Skeletal muscle tissue (tissue), 4 donors: ENCODE results near the gene TFEB. TPM values are rescaled to one million over a fixed set of nuclear protein-coding genes. Genes with fewer than 3 reads are reported as not detected.

Source experiments
- H3K27ac ChIP-seq: one replicate; pipeline ENCODE4 v1.7.0; 2013; ENCODE audit warnings: mild to moderate bottlenecking, low read depth, low read length, inconsistent platforms
- H3K27me3 ChIP-seq, 3 donors: one replicate each; pipeline ENCODE4 v1.7.0; 2013; ENCODE audit warnings: low read length in 3 of 3; ENCODE audit not compliant: control insufficient read depth in 3 of 3, insufficient read depth in 3 of 3
- H3K36me3 ChIP-seq, 3 donors: one replicate each; pipeline ENCODE4 v1.7.0; 2013; ENCODE audit warnings: low read length in 3 of 3; ENCODE audit not compliant: control insufficient read depth in 3 of 3, insufficient read depth in 3 of 3
- H3K4me1 ChIP-seq, 3 donors: one replicate each; pipeline ENCODE4 v1.7.0; 2013; ENCODE audit warnings: low read length in 3 of 3, mild to moderate bottlenecking in 3 of 3; ENCODE audit not compliant: control insufficient read depth in 3 of 3, insufficient read depth in 3 of 3
- H3K4me3 ChIP-seq, 3 donors: one replicate each; pipeline ENCODE4 v1.7.0; 2013; ENCODE audit warnings: low read length in 3 of 3
- H3K9ac ChIP-seq, 3 donors: one replicate each; pipeline ENCODE4 v1.7.0; 2013; ENCODE audit warnings: low read length in 3 of 3, mild to moderate bottlenecking in 3 of 3, moderate library complexity in 2 of 3, low read depth in 1 of 3
- H3K9me3 ChIP-seq, 3 donors: one replicate each; pipeline ENCODE4 v1.7.0; 2013; ENCODE audit warnings: low read length in 3 of 3; ENCODE audit not compliant: control insufficient read depth in 3 of 3
- total RNA-seq: library from RNA; depleted of rRNA; stranded (reverse); fragments of >200 nt; gene quantifications from one replicate; pipeline ENCODE4 v1.2.3, GENCODE V29; 2014
- donor health status: Osteomylitis.

Gene TFEB
- total RNA-seq, 1 donor from 2014 or later: 7.8 TPM

DNA sequence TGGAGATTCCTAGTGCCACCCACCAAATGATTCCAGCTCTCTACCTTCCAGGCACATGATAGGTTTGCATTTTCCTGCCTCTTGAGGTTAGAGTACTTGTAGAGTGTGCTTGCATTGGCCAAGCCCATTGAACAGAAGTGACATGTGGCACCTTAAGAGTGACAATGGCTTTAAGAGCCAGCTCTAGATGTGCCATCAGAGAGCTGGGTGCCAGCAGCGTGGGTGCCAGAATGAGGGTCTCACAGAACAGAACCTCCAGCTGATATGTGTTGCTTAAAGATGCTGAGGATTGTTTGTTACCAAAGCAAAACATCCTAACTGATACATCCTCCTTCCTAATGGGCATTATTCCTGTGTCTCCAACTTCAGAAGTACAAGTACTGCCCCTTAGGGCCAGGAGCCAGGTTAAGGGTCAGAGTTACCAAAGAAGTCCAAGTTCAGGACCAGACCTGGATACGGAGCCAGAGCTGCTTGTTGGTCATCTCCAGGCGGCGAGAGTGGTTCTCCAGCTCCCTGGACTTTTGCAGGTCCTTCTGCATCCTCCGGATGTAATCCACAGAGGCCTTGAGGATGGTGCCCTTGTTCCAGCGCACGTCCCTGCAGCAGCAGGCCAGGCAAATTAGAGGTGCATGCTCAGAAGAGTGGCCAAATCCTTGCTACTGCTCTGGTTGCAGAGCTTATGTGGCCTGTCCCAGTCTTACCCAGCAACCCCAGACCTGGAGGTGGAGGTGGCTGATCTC, 49.6 kb downstream of the TFEB start:
- Histone ChIP-seq H3K4me1 (peaks cover 34 to 48% (median 35%) of the 10 kb centered on the region in 3 donors), H3K9ac (no peak overlapping the region), H3K36me3 (peaks cover 41 to 48% (median 45%) of the 10 kb centered on the region in 3 donors), H3K4me3 (no peak overlapping the region), H3K27ac (no peak overlapping the region), H3K9me3 (no peaks in the 10 kb centered on the region), H3K27me3 (no peaks in the 10 kb centered on the region)

DNA sequence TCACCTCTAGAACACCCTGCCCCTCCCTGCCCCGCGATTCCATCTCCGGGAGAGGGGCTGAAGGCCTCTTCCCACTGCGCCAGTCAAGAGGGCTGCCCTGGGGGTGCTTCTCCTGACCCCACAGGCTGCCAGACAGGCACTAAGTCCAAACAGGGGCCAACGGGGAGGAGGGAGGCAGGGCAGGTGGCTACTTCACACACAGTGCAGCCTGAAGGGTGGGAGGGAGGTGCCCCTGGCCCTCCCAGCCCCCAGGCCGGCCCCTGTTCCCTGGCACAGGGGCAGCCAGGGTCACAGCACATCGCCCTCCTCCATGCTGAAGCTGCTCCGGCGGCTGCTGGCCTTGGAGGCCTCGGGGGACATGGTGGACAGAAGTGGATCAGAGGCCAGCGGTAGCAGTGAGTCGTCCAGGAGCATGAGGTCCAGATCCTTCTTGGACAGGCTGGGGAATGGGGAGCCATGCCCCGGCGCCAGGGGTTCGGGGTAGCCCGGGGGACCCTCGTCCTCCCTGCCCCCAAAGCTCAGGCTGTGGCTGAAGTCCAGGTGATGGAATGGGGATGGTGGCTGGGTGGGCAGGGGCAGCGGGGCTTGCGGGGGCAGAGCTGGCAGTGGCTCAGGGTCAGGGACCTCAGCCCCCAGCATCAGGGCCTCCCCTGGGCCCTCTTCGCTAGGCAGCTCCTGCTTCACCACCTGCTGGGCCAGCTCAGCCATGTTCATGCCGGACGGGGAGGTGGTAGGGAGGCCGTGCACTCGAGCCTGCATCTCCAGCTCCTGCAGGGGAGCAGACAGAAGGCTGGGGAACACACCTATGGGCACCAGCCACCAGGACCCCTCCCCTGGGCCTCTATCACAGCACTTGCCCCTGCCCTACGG, 50.9 kb downstream of the TFEB start:
- H3K36me3 ChIP-seq: peaks cover 35 to 42% (median 36%) of the 10 kb centered on the region in 3 donors
- no peak overlapping the region for H3K27ac ChIP-seq
- no peak overlapping the region for H3K4me3 ChIP-seq
- H3K4me1 ChIP-seq: peaks cover 27 to 37% (median 28%) of the 10 kb centered on the region in 3 donors
- H3K9me3 ChIP-seq: no peaks in the 10 kb centered on the region
- no peak overlapping the region for H3K9ac ChIP-seq
- no peaks in the 10 kb centered on the region for H3K27me3 ChIP-seq

DNA sequence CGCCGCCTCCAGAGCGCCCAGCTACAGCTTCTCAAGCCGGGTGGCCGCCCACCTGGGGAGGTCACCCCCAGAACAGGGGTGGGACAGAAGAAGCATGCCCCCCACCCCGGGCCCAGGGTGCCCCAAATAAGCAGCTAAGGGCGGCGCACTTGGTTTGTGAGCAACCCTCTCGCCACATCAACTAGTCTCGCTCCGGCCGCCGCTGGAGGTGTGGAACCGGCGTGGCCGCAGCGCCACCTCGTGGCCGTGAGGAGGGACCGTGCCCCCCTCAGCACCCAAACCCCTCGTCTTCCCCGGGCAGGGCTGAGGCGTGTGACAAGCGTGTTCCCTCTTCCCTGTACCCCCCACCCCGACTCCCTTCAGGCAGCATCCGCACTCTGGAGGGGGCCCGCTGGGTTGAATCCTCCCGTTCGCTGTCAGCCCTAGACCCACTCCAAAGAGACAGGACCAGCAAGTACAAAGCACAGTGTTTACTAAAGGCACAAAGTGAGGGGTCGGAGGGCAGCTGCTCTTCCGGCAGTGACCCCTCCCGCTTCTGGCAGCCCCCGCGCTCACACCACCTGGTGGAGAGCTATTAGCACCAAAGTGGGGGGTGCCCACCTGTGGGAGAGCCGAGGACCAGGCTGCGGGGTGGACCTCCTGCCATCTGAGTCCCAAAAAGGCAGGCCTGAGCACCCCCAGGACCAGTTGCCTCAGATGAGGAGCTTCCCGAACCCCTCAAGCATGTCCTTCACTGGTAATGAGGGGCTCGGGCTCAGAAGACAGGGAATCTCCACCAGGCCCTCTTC, 51.7 kb downstream of the TFEB start:
- peak overlapping the region; percentile 5 to 79 (median 65) for H3K9ac ChIP-seq

DNA sequence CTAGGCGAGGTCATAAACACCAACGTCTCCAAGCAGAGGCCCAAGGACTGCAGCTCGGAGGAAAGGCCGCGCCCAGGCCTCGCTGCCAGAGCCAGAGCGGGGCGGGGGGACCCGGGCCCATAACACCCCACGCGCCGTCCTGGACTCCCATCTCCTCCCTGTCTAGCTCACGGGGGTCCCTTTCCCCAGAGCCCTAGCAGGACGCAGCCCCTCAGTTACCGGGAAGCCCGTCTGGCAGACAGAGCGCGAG, 52.2 kb downstream of the TFEB start:
- Histone ChIP-seq H3K27ac (peak overlapping the region; percentile 12), H3K9ac (peak overlapping the region; percentile 5 to 79 (median 65)), H3K36me3 (peaks cover 31 to 34% (median 31%) of the 10 kb centered on the region in 3 donors), H3K9me3 (no peaks in the 10 kb centered on the region), H3K27me3 (no peaks in the 10 kb centered on the region), H3K4me3 (peak overlapping the region; percentile 10 to 73 (median 56)), H3K4me1 (peaks cover 15 to 23% (median 15%) of the 10 kb centered on the region in 3 donors)

More for the DNA sequence above, 51.7 kb downstream of the TFEB start:
- peaks cover 33 to 36% (median 36%) of the 10 kb centered on the region in 3 donors for H3K36me3 ChIP-seq
- peak overlapping the region; percentile 10 to 73 (median 56) for H3K4me3 ChIP-seq
- H3K27ac ChIP-seq: peak overlapping the region; percentile 12
- peaks cover 19 to 29% (median 21%) of the 10 kb centered on the region in 3 donors for H3K4me1 ChIP-seq
- no peaks in the 10 kb centered on the region for H3K27me3 ChIP-seq
- no peaks in the 10 kb centered on the region for H3K9me3 ChIP-seq

DNA sequence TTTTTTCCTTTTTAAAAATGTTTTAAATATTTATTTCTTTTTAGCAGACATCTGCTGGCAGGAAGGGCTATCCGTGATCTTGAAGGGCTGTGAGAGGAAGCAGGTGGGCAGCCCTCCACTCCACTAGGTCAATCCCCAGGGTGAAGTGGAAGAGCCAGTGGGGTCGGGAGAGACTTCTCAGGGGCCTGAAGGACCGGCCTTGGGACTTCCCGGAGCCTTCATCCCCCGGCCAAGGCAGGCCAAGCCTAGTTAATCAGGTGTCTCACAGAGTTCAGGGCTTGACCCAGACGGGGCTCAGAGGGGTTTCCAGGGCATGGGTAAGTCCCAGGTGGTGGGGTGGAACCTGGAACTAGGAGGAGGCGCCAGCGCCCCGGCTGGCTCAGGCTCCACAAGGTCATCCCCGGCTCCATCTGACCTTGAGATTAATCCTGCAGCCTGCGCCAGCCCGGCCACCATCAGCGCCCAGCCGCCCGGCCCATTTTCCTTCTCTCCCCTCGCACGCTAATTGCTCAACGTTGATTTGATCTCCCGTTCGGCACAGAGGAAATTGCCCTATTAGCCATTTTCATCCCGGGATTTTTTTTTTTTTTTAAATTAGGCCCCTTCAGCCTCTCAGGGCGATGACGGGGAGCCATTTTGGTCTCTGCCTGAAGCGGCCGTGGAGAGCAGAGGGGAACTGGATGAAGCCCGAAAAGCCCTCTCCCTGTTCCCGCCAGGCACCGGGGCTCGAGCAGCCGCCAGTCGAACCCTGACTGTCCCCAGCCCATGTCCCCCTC, 52.7 kb downstream of the TFEB start:
- Histone ChIP-seq H3K4me1 (peaks cover 14 to 22% (median 15%) of the 10 kb centered on the region in 3 donors), H3K9me3 (no peaks in the 10 kb centered on the region), H3K9ac (peak overlapping the region; percentile 5 to 79 (median 65)), H3K36me3 (peaks cover 26 to 29% (median 28%) of the 10 kb centered on the region in 3 donors), H3K27me3 (no peaks in the 10 kb centered on the region), H3K4me3 (peak overlapping the region; percentile 10 to 73 (median 56)), H3K27ac (peak overlapping the region; percentile 12)

DNA sequence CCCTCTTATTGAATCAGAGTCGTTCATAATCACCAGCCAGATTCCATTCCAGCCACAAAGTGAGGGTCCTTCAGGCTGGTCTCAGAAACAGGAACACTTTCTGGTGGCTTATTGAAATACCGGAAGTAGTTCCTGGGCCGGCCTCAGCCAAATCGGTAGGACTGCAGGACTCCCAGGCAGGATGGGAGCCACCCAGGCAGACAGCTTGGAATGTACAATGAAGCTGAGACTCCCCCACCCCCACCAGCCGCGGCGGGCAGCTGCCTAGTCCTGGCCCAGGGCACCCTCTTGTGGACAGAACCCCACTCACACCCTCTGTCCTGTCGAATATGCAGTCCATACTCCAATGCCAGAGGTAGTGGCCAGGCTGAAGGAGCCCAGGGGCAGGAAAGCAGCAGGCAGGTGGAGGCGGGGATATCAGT, 53.3 kb downstream of the TFEB start:
- H3K4me1 ChIP-seq: peaks cover 11 to 22% (median 15%) of the 10 kb centered on the region in 3 donors
- H3K4me3 ChIP-seq: no peak overlapping the region
- no peaks in the 10 kb centered on the region for H3K27me3 ChIP-seq
- no peaks in the 10 kb centered on the region for H3K9me3 ChIP-seq
- H3K27ac ChIP-seq: no peak overlapping the region
- H3K9ac ChIP-seq: peak overlapping the region in 1 of 3 donors; percentile 79
- peaks cover 20 to 23% (median 22%) of the 10 kb centered on the region in 3 donors for H3K36me3 ChIP-seq

DNA sequence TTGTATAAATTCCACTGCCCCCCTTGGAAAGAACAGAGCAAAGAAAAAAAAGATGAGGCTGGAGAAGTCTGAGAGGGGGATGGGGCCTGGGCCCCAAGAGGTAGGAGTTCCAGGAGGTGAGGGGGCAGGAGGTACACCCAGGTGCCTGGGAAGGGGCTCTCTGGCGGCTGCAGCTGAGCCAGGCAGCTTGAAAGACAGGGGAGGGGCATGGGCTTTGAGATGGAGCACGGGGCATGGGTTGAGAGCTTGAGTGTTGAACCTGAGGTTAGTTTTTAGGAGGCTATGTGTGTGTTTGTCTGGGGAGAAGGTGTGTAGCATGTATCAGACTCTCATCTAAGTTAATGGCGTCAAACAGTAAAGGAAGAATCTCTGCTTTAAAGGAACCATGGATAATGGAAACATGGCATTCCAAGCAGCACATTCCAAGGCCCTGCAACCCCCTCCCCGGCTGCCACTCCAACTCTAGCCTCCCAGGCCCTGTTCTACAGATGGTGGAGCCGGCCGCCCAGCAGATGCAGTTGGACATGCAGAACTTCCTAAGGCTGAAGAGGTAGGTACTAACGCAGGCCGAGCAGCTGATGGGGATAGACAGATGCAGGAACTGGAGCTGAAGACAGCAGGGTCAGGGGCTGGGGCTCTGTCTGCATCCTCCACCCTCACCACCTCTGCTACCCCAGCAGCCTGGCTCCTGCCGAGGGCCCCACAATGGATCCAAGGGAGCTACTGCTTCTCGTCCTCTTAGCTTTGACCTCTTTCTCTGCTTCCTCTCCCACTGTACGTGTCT, 55.0 kb downstream of the TFEB start:
- peaks cover 0 to 2% (median 0%) of the 10 kb centered on the region in 3 donors for H3K27me3 ChIP-seq
- no peak overlapping the region for H3K9ac ChIP-seq
- no peaks in the 10 kb centered on the region for H3K9me3 ChIP-seq
- H3K4me1 ChIP-seq: peaks cover 11 to 22% (median 15%) of the 10 kb centered on the region in 3 donors
- no peak overlapping the region for H3K27ac ChIP-seq
- peaks cover 6 to 9% (median 7%) of the 10 kb centered on the region in 3 donors for H3K36me3 ChIP-seq
- H3K4me3 ChIP-seq: no peak overlapping the region

GRCh38 chr6:41679696-41680095, 55.7 kb downstream of the TFEB start:
- Histone ChIP-seq H3K9ac (no peak overlapping the region), H3K27me3 (peaks cover 0 to 3% (median 0%) of the 10 kb centered on the region in 3 donors), H3K4me1 (peaks cover 11 to 22% (median 15%) of the 10 kb centered on the region in 3 donors), H3K4me3 (no peak overlapping the region), H3K27ac (no peak overlapping the region), H3K9me3 (no peaks in the 10 kb centered on the region), H3K36me3 (peaks cover 0 to 5% (median under 1%) of the 10 kb centered on the region in 3 donors)
